SK-N-SH (cell line): ENCODE data around the gene SHKBP1. TPM values are rescaled to one million over a fixed set of nuclear protein-coding genes. Genes with fewer than 3 reads are reported as not detected.

Source experiments
- CTCF ChIA-PET: fragments of 300-600, 350-600 bp; formaldehyde crosslinking; extraction: SDS; loops from one replicate; lab custom pipeline; 2021; lab: Yijun Ruan, JAX
- POLR2A ChIA-PET: fragments of 350-600 bp; sonication (Branson Sonifier 250); formaldehyde crosslinking; extraction: SDS; loops from one replicate; lab custom pipeline; 2020; ENCODE audit warnings: antibody characterized with exemption, inconsistent platforms; lab: Yijun Ruan, JAX
- DNase-seq: peaks from one replicate; pipeline ENCODE4 v3.0.0; 2012
- H2AFZ ChIP-seq: fragments of 200-600 bp; sonication (generic); 2 replicates; pipeline ENCODE4 v1.8.1; 2016; ENCODE audit warnings: antibody characterized with exemption, mild to moderate bottlenecking, low read depth
- H3F3A ChIP-seq: fragments of 200-600 bp; sonication (generic); replicated peaks from 2 replicates; pipeline ENCODE3; 2016; ENCODE audit warnings: antibody characterized with exemption, mild to moderate bottlenecking; ENCODE audit not compliant: insufficient read depth
- H3K27ac ChIP-seq, 2 experiments: fragments of 200-500 bp in 1 of 2; fragments of 200-600 bp in 1 of 2; sonication (Bioruptor generic) in 1 of 2; sonication (generic), shearing (Covaris generic) in 1 of 2; 2 replicates each; pipeline versions ENCODE4 v1.5.1 to v1.6.1; 2014 to 2016; ENCODE audit warnings: low read depth in 2 of 2, inconsistent platforms in 1 of 2, low read length in 1 of 2, mild to moderate bottlenecking in 1 of 2, mixed read lengths in 1 of 2
- H3K27me3 ChIP-seq: fragments of 200-600 bp; sonication (generic), shearing (Covaris generic); 2 replicates; pipeline ENCODE4 v1.6.1; 2016; ENCODE audit warnings: mixed run types; ENCODE audit not compliant: insufficient read depth
- H3K36me3 ChIP-seq, 2 experiments: fragments of 200-500 bp in 1 of 2; fragments of 200-600 bp in 1 of 2; sonication (Bioruptor generic) in 1 of 2; sonication (generic) in 1 of 2; replicated peaks in 1 of 2; 2 replicates each; pipeline versions ENCODE3 to v1.5.1; 2014 to 2016; ENCODE audit warnings: low read length in 1 of 2, mild to moderate bottlenecking in 1 of 2; ENCODE audit not compliant: insufficient read depth in 2 of 2, control insufficient read depth in 1 of 2
- H3K4me1 ChIP-seq, 2 experiments: fragments of 200-500 bp in 1 of 2; fragments of 200-600 bp in 1 of 2; sonication (Bioruptor generic) in 1 of 2; sonication (generic), shearing (Covaris generic) in 1 of 2; 2 replicates each; pipeline versions ENCODE4 v1.5.1 to v1.6.1; 2014 to 2016; ENCODE audit warnings: low read depth in 1 of 2, low read length in 1 of 2, mixed run types in 1 of 2; ENCODE audit not compliant: insufficient read depth in 2 of 2, control insufficient read depth in 1 of 2
- H3K4me2 ChIP-seq: fragments of 200-600 bp; sonication (generic), shearing (Covaris generic); 2 replicates; pipeline ENCODE4 v1.6.1; 2017; ENCODE audit warnings: mixed run types
- H3K4me3 ChIP-seq, 2 experiments: fragments of 200-500 bp in 1 of 2; fragments of 200-600 bp in 1 of 2; sonication (Bioruptor generic) in 1 of 2; sonication (generic), shearing (Covaris generic) in 1 of 2; 2 replicates each; pipeline versions ENCODE4 v1.5.1 to v1.8.1; 2014 to 2016; ENCODE audit warnings: low read depth in 2 of 2, inconsistent platforms in 1 of 2, low read length in 1 of 2, mild to moderate bottlenecking in 1 of 2, mixed read lengths in 1 of 2, moderate library complexity in 1 of 2
- H3K79me2 ChIP-seq: fragments of 200-600 bp; sonication (generic); 2 replicates; pipeline ENCODE4 v1.8.1; 2017; ENCODE audit warnings: mild to moderate bottlenecking; ENCODE audit not compliant: insufficient read depth
- H3K9ac ChIP-seq: fragments of 200-600 bp; sonication (generic); 2 replicates; pipeline ENCODE4 v1.6.1; 2017; ENCODE audit warnings: mixed run types
- H3K9me2 ChIP-seq: fragments of 200-600 bp; sonication (generic); 2 replicates; pipeline ENCODE4 v1.6.1; 2017; ENCODE audit warnings: mixed run types
- H3K9me3 ChIP-seq: fragments of 200-600 bp; sonication (generic); 2 replicates; pipeline ENCODE4 v1.6.1; 2017; ENCODE audit warnings: mixed run types, mild to moderate bottlenecking, moderate library complexity
- H4K20me1 ChIP-seq: fragments of 200-600 bp; sonication (generic); 2 replicates; pipeline ENCODE4 v1.6.1; 2017; ENCODE audit warnings: mild to moderate bottlenecking, mixed run types; ENCODE audit not compliant: insufficient read depth
- EZH2phosphoT487 ChIP-seq: fragments of 200-600 bp; sonication (generic); IDR thresholded peaks from 2 replicates; pipeline ENCODE4 v1.6.1; 2017; ENCODE audit warnings: low read depth, mixed run types, mild to moderate bottlenecking, antibody characterized with exemption, moderate library complexity, borderline replicate concordance
- GABPA ChIP-seq: IDR thresholded peaks from 2 replicates; pipeline ENCODE4 v1.4.0; 2012; ENCODE audit warnings: low read depth, mild to moderate bottlenecking
- IRF3 ChIP-seq: fragments of 150-350 bp; IDR thresholded peaks from 2 replicates; pipeline ENCODE4 v1.6.1; 2016; ENCODE audit warnings: mild to moderate bottlenecking, low read depth, low read length
- PBX3 ChIP-seq: IDR thresholded peaks from 2 replicates; pipeline ENCODE4; 2012
- TAF1 ChIP-seq: IDR thresholded peaks from 2 replicates; pipeline ENCODE4 v1.6.1; 2012; ENCODE audit warnings: low read depth, mild to moderate bottlenecking, low read length, moderate library complexity, borderline replicate concordance
- TCF12 ChIP-seq: IDR thresholded peaks from 2 replicates; pipeline ENCODE4 v1.4.0; 2012
- WGBS: methylation state at CpG from one replicate; pipeline ENCODE4 v1.1.6; 2017; ENCODE audit warnings: low lambda C conversion rate; 5-methylcytosine and 5-hydroxymethylcytosine counted together
- polyA plus RNA-seq, 3 experiments: library from polyadenylated mRNA; depleted of rRNA; stranded (reverse); fragments of >200 nt; gene quantifications; 2 replicates each; pipeline ENCODE4 v1.2.3, GENCODE V29; 2012

The SHKBP1 gene
- polyA plus RNA-seq, 1 of the 3 experiments (the other 2 are of a cell fraction): 62.7 TPM

GRCh38 chr19:40594255-40594654, 17.6 kb downstream of the SHKBP1 start:
- H3K9ac ChIP-seq: no peak overlapping the region
- no peaks in the 10 kb centered on the region for H3K36me3 ChIP-seq
- H3K4me1 ChIP-seq: peaks cover 0 to 8% of the 10 kb centered on the region in 2 experiments; a peak in 2 of 4 replicates
- WGBS: 57% methylated on average over 7 of the region's 8 CpGs
- no peak overlapping the region for H2AFZ ChIP-seq
- DNase-seq: peak; percentile 56
- no peak overlapping the region for H3K27ac ChIP-seq
- no peaks in the 10 kb centered on the region for H3K9me3 ChIP-seq
- TF ChIP-seq GABPA: no peak
- no peaks in the 10 kb centered on the region for H3K27me3 ChIP-seq
- H3K4me3 ChIP-seq: no peak overlapping the region
- ChIA-PET CTCF (interaction anchor here (0.7 to 1.7 kb wide), 8 partner anchors 9 to 137 kb away, joined by 3 to 6 read pairs (median 4); partner anchors contain the start of gene BLVRB), POLR2A (interaction anchor here (1.0 to 1.2 kb wide), 3 partner anchors 10 to 25 kb away, joined by 3 to 6 read pairs (median 3); no protein-coding TSS in a partner anchor)
- peaks cover 19% of the 10 kb centered on the region for H3F3A ChIP-seq
- H3K9me2 ChIP-seq: no peaks in the 10 kb centered on the region
- no peaks in the 10 kb centered on the region for H3K79me2 ChIP-seq
- no peak overlapping the region for H3K4me2 ChIP-seq
- no peaks in the 10 kb centered on the region; the same call in 1 of the 2 replicates for H4K20me1 ChIP-seq

GRCh38 chr19:40594657-40595091, 18.0 kb downstream of the SHKBP1 start:
- WGBS: 56% methylated on average over 13 of the region's 13 CpGs
- Histone ChIP-seq H4K20me1 (no peaks in the 10 kb centered on the region; the same call in 1 of the 2 replicates), H3K9ac (no peak overlapping the region), H3K4me2 (no peak overlapping the region), H2AFZ (no peak overlapping the region), H3K27ac (no peak overlapping the region), H3K9me3 (no peaks in the 10 kb centered on the region), H3K9me2 (no peaks in the 10 kb centered on the region), H3K27me3 (no peaks in the 10 kb centered on the region), H3K4me1 (peaks cover 0 to 8% of the 10 kb centered on the region in 2 experiments; a peak in 2 of 4 replicates), H3F3A (peaks cover 19% of the 10 kb centered on the region)
- no peak for TF ChIP-seq IRF3
- TF ChIP-seq PBX3: no peak
- no peak for TF ChIP-seq TAF1
- no peak for TF ChIP-seq EZH2phosphoT487
- no peak for TF ChIP-seq TCF12
- TF ChIP-seq, all 33 proteins: peak for 0
- POLR2A ChIA-PET: interaction anchor here (1.0 to 1.2 kb wide), 3 partner anchors 10 to 25 kb away, joined by 3 to 6 read pairs (median 3); no protein-coding TSS in a partner anchor
- H3K36me3 ChIP-seq: no peaks in the 10 kb centered on the region
- CTCF ChIA-PET: interaction anchor here (0.7 to 1.7 kb wide), 8 partner anchors 11 to 138 kb away, joined by 3 to 5 read pairs (median 3); partner anchors contain the start of gene BLVRB
- DNase-seq: no peak
- H3K79me2 ChIP-seq: no peaks in the 10 kb centered on the region
- H3K4me3 ChIP-seq: no peak overlapping the region
